ENCODE data around the gene MINK1.
"Not testable (repeated sequence)": the region's sequence is repeated elsewhere in the genome, so short reads cannot be mapped to it uniquely, and the experiment has no call there.

MINK1 gene

GRCh38 chr17:4810696-4811290, 22.3 kb upstream of the MINK1 start:
- in situ Hi-C loops (cut with MboI; ENCODE audit: low sequenced_read_pairs), result no loop called here

- in situ Hi-C loops (cut with MboI; ENCODE audit: low sequenced_read_pairs), result no loop called here
These were observed 21.7 kb upstream of the MINK1 start for GRCh38 chr17:4811471-4811870.

- in situ Hi-C loops (cut with MboI; ENCODE audit: low sequenced_read_pairs), result no loop called here
These were observed 20.4 kb upstream of the MINK1 start for GRCh38 chr17:4812690-4813089.

GRCh38 chr17:4815043-4815675, 18.0 kb upstream of the MINK1 start:
- in situ Hi-C loops (cut with MboI; ENCODE audit: low sequenced_read_pairs), result no loop called here

GRCh38 chr17:4816826-4817225, 16.3 kb upstream of the MINK1 start:
- in situ Hi-C loops (cut with MboI; ENCODE audit: low sequenced_read_pairs), result no loop called here

GRCh38 chr17:4818276-4818675, 14.9 kb upstream of the MINK1 start:
- in situ Hi-C loops (cut with MboI; ENCODE audit: low sequenced_read_pairs), result no loop called here

GRCh38 chr17:4822835-4823234, 10.3 kb upstream of the MINK1 start:
- in situ Hi-C loops (cut with MboI; ENCODE audit: low sequenced_read_pairs), result no loop called here

- in situ Hi-C loops (cut with MboI; ENCODE audit: low sequenced_read_pairs), result no loop called here
These were observed 9.6 kb upstream of the MINK1 start for GRCh38 chr17:4823373-4824089.

GRCh38 chr17:4827399-4827798, 5.7 kb upstream of the MINK1 start:
- in situ Hi-C loops (cut with MboI; ENCODE audit: low sequenced_read_pairs), result no loop called here

GRCh38 chr17:4832829-4833177, 337 bp upstream of the MINK1 start:
- in situ Hi-C loops (cut with MboI; ENCODE audit: low sequenced_read_pairs), result not testable (repeated sequence)

- in situ Hi-C loops (cut with MboI; ENCODE audit: low sequenced_read_pairs), result no loop called here
These were observed 971 bp downstream of the MINK1 start for GRCh38 chr17:4833941-4834680.

GRCh38 chr17:4834681-4835020, 1.5 kb downstream of the MINK1 start:
- in situ Hi-C loops (cut with MboI; ENCODE audit: low sequenced_read_pairs), result no loop called here

- in situ Hi-C loops (cut with MboI; ENCODE audit: low sequenced_read_pairs), result no loop called here
These were observed 3.1 kb downstream of the MINK1 start for GRCh38 chr17:4836221-4836620.

GRCh38 chr17:4837471-4838308, 4.5 kb downstream of the MINK1 start:
- in situ Hi-C loops (cut with MboI; ENCODE audit: low sequenced_read_pairs), result no loop called here

GRCh38 chr17:4838309-4838785, 5.2 kb downstream of the MINK1 start:
- in situ Hi-C loops (cut with MboI; ENCODE audit: low sequenced_read_pairs), result no loop called here

- in situ Hi-C loops (cut with MboI; ENCODE audit: low sequenced_read_pairs), result no loop called here
These were observed 6.1 kb downstream of the MINK1 start for GRCh38 chr17:4839221-4839620.

GRCh38 chr17:4839965-4840892, 7.1 kb downstream of the MINK1 start:
- in situ Hi-C loops (cut with MboI; ENCODE audit: low sequenced_read_pairs), result no loop called here

- in situ Hi-C loops (cut with MboI; ENCODE audit: low sequenced_read_pairs), result no loop called here
These were observed 7.7 kb downstream of the MINK1 start for GRCh38 chr17:4840893-4841242.

- in situ Hi-C loops (cut with MboI; ENCODE audit: low sequenced_read_pairs), result no loop called here
These were observed 9.2 kb downstream of the MINK1 start for GRCh38 chr17:4842376-4842775.
